GM23248 (cell line): ENCODE measurements around the gene MAN1A1. TPM values are rescaled to one million over a fixed set of nuclear protein-coding genes. Genes with fewer than 3 reads are reported as not detected.

Experiments used
- DNase-seq: peaks from one replicate; pipeline ENCODE4 v3.0.0-alpha.2; 2015
- H2AFZ ChIP-seq: fragments of 200-600 bp; sonication (generic); 2 replicates; pipeline ENCODE4 v1.6.1; 2016; ENCODE audit warnings: antibody characterized with exemption
- H3F3A ChIP-seq: fragments of 200-600 bp; sonication (generic); 2 replicates; pipeline ENCODE4 v1.6.1; 2016; ENCODE audit warnings: mild to moderate bottlenecking, antibody characterized with exemption, mixed run types; ENCODE audit not compliant: insufficient read depth
- H3K27ac ChIP-seq: fragments of 200-600 bp; sonication (generic); 2 replicates; pipeline ENCODE4 v1.5.1; 2016; ENCODE audit warnings: mild to moderate bottlenecking
- H3K27me3 ChIP-seq: fragments of 200-600 bp; sonication (generic); replicated peaks from 2 replicates; pipeline ENCODE4 v1.6.1; 2016; ENCODE audit warnings: mild to moderate bottlenecking; ENCODE audit not compliant: insufficient read depth
- H3K36me3 ChIP-seq: fragments of 200-600 bp; sonication (generic); 2 replicates; pipeline ENCODE4 v1.6.1; 2016; ENCODE audit warnings: low read depth, mild to moderate bottlenecking
- H3K4me1 ChIP-seq: fragments of 200-600 bp; sonication (generic); 2 replicates; pipeline ENCODE4 v1.6.1; 2016; ENCODE audit warnings: mild to moderate bottlenecking; ENCODE audit not compliant: insufficient read depth
- H3K4me2 ChIP-seq: fragments of 200-600 bp; sonication (generic); one replicate; pipeline ENCODE4 v1.6.1; 2016; ENCODE audit warnings: mild to moderate bottlenecking; ENCODE audit not compliant: unreplicated experiment
- H3K4me3 ChIP-seq: fragments of 200-600 bp; sonication (generic); 2 replicates; pipeline ENCODE4 v1.5.1; 2016; ENCODE audit warnings: mild to moderate bottlenecking
- H3K79me2 ChIP-seq: fragments of 200-600 bp; sonication (generic); 2 replicates; pipeline ENCODE4 v1.6.1; 2016; ENCODE audit warnings: mild to moderate bottlenecking; ENCODE audit not compliant: insufficient read depth
- H3K9ac ChIP-seq: fragments of 200-600 bp; sonication (generic); 2 replicates; pipeline ENCODE4 v1.6.1; 2016; ENCODE audit warnings: mild to moderate bottlenecking
- H3K9me2 ChIP-seq: fragments of 200-600 bp; sonication (generic); 2 replicates; pipeline ENCODE4 v1.6.1; 2016; ENCODE audit warnings: mixed run types, mild to moderate bottlenecking, moderate library complexity; ENCODE audit not compliant: insufficient read depth
- H3K9me3 ChIP-seq: fragments of 200-600 bp; sonication (generic); one replicate; pipeline ENCODE4 v1.6.1; 2017; ENCODE audit warnings: low read depth
- H4K20me1 ChIP-seq: fragments of 200-600 bp; sonication (generic); 2 replicates; pipeline ENCODE4 v1.6.0; 2016; ENCODE audit not compliant: insufficient read depth
- EZH2 ChIP-seq: fragments of 200-600 bp; sonication (generic); IDR thresholded peaks from 2 replicates; pipeline ENCODE4 v1.6.1; 2018; ENCODE audit warnings: antibody characterized with exemption, mild to moderate bottlenecking; ENCODE audit not compliant: insufficient read depth, poor library complexity, severe bottlenecking
- EZH2phosphoT487 ChIP-seq: fragments of 200-600 bp; sonication (generic); IDR thresholded peaks from 2 replicates; pipeline ENCODE4 v1.6.1; 2018; ENCODE audit warnings: antibody characterized with exemption, moderate library complexity, mild to moderate bottlenecking, low read depth; ENCODE audit not compliant: insufficient read depth
- WGBS, 2 experiments: methylation state at CpG; one replicate each; pipeline ENCODE4 v1.1.6; 2015 to 2017; ENCODE audit warnings: low lambda C conversion rate in 2 of 2, low coverage in 1 of 2; ENCODE audit errors: missing lambda C conversion rate in 2 of 2; 5-methylcytosine and 5-hydroxymethylcytosine counted together
- in situ Hi-C: fragments of 300-500 bp; cut with MboI; formaldehyde crosslinking; loops from 2 replicates; pipeline ENCODE4 v1.15.0; 2020
- polyA plus RNA-seq: library from polyadenylated mRNA; unstranded; fragments of >200 nt; fragmentation: Nextera tagmentation; extraction: Ambion mirVana; gene quantifications from 2 replicates; pipeline ENCODE4 v1.2.1, GENCODE V29; 2016
- total RNA-seq: library from RNA; depleted of rRNA; stranded (reverse); fragments of >200 nt; shearing (Covaris generic); gene quantifications from 2 replicates; pipeline ENCODE4 v1.2.3, GENCODE V29; 2014

MAN1A1 gene
- total and polyA plus RNA-seq, 2 experiments from 2014 or later, result 9.8 to 33.4 TPM

DNA sequence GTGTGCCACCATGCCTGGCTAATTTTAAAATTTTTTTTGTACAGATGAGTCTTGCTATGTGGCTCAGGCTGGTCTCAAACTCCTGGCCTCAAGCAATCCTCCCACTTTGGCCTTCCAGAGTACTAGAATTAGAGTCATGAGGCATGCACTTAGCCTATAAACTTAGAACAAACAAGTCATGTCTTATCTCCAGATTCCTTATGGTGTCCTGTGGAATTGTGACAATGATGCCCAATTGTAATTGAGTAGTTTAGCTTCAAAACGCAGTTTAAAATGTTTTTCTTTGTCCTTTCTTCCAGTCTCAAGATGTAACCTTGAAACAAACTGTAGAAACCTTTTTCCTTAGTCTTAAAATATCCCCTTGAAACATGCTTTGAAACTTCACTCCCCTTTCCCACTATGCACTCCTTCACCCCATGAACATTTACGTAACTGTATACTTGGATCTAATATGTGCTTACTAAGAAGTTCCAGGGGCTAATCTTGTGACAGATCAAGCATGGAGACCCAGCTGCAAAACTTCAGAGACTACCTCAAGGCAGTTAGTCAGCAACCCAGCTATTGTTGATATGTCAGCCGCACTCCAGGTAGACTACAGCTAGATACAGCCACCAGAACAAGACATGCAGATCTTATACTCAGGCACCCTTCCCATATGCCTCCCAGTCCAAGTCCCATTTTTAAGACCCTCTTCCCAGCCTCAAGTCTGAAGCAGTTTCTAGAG, 46.2 kb downstream of the MAN1A1 start:
- in situ Hi-C loops, result no loop called here
- Histone ChIP-seq H3F3A (peaks cover 10% of the 10 kb centered on the region; the same call in 1 of the 2 replicates), H2AFZ (no peak overlapping the region), H4K20me1 (no peaks in the 10 kb centered on the region), H3K9me3 (no peaks in the 10 kb centered on the region), H3K4me2 (no peak overlapping the region), H3K9ac (no peak overlapping the region), H3K9me2 (no peaks in the 10 kb centered on the region), H3K79me2 (no peaks in the 10 kb centered on the region), H3K4me1 (peaks cover 11% of the 10 kb centered on the region), H3K4me3 (no peak overlapping the region), H3K36me3 (no peaks in the 10 kb centered on the region), H3K27me3 (no peaks in the 10 kb centered on the region), H3K27ac (no peak overlapping the region)
- WGBS, 2 experiments, result 98% methylated on average over 3 of the region's 3 CpGs
- no peak for DNase-seq
- no peak for TF ChIP-seq EZH2phosphoT487
- no peak for TF ChIP-seq EZH2

DNA sequence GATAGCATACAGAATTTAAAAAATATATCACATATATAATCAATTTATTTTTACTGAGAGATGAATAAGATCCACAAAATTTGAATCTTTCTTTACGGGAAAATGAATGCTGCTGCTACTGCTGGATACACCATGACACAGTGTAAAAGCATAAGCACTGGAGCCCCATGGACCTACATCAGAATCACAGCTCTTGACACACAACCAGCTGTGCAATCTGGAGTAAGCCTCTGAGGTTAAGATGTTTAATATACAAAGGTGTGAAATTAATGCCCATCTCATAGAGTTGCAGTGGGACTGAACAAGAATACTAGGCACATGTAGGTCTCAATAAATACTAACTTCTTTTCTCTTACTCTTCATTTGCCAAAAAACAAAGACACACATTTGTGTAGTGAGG, 48.1 kb downstream of the MAN1A1 start:
- no peaks in the 10 kb centered on the region for H3K27me3 ChIP-seq
- H2AFZ ChIP-seq, result no peak overlapping the region
- H3K4me1 ChIP-seq, result no peaks in the 10 kb centered on the region
- no peaks in the 10 kb centered on the region for H3K79me2 ChIP-seq
- H3K4me3 ChIP-seq, result no peak overlapping the region
- 94 to 97% methylated on average over 1 of the region's 1 CpG for WGBS, 2 experiments
- H3K9ac ChIP-seq, result no peak overlapping the region
- H4K20me1 ChIP-seq, result no peaks in the 10 kb centered on the region
- no peak for DNase-seq
- no peaks in the 10 kb centered on the region for H3K9me2 ChIP-seq
- in situ Hi-C loops, result no loop called here
- no peaks in the 10 kb centered on the region for H3K36me3 ChIP-seq
- H3F3A ChIP-seq, result no peaks in the 10 kb centered on the region
- no peak for TF ChIP-seq EZH2phosphoT487
- no peak for TF ChIP-seq EZH2
- H3K27ac ChIP-seq, result no peak overlapping the region
- H3K9me3 ChIP-seq, result no peaks in the 10 kb centered on the region
- H3K4me2 ChIP-seq, result no peak overlapping the region

DNA sequence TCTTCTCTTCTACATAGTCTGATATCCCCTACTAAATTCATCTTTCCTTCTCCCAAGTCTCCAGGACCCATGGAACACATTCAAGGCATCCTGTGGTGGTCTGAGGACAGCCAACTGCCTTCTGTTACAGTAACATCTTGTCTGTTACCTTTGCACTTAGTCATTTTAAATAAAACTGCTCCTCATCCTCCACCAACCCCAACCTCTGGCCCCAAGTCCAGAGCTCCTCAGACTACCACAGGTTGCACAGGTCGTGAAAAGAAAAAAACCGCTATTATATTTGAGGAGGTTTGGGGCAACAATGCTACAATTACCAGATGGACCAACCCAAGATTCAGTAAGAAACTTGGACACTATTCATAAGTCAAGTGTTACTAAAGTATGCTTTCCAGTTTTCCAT, 49.9 kb downstream of the MAN1A1 start:
- no peaks in the 10 kb centered on the region for H3K9me3 ChIP-seq
- no peak overlapping the region for H3K4me2 ChIP-seq
- H2AFZ ChIP-seq, result no peak overlapping the region
- DNase-seq, result no peak
- H3K4me1 ChIP-seq, result no peaks in the 10 kb centered on the region
- no peak overlapping the region for H3K9ac ChIP-seq
- no peaks in the 10 kb centered on the region for H3K79me2 ChIP-seq
- no peak overlapping the region for H3K27ac ChIP-seq
- H3K4me3 ChIP-seq, result no peak overlapping the region
- no peaks in the 10 kb centered on the region for H3K36me3 ChIP-seq
- H4K20me1 ChIP-seq, result no peaks in the 10 kb centered on the region
- no peaks in the 10 kb centered on the region for H3K27me3 ChIP-seq
- no peaks in the 10 kb centered on the region for H3F3A ChIP-seq
- TF ChIP-seq EZH2phosphoT487, result no peak
- in situ Hi-C loops, result no loop called here
- 96 to 98% methylated on average over 2 of the region's 2 CpGs for WGBS, 2 experiments
- no peaks in the 10 kb centered on the region; the same call in 1 of the 2 replicates for H3K9me2 ChIP-seq

DNA sequence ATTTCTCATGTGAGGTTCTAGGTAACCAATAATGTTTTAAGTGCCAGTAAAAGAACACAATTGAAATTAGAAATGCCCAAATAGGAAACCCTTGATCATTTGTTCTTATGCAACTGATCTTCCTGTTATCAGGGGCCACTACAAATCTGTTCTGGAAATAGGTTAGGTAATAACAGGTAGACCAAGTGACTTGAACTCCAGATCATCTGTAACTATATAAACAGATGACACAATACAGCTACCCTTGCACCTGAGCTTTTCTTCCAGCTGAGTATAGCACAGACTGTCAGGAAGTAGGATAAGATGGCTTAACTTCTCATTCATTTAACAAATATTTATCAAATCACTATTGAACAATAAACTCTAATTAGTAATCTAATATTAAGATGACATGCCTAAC, 52.5 kb downstream of the MAN1A1 start:
- DNase-seq, result no peak
- Histone ChIP-seq H4K20me1 (no peaks in the 10 kb centered on the region), H3K27me3 (no peaks in the 10 kb centered on the region), H2AFZ (no peak overlapping the region), H3K4me1 (no peaks in the 10 kb centered on the region), H3F3A (no peaks in the 10 kb centered on the region), H3K27ac (no peak overlapping the region), H3K79me2 (no peaks in the 10 kb centered on the region), H3K9me3 (no peaks in the 10 kb centered on the region), H3K9me2 (no peaks in the 10 kb centered on the region; the same call in 1 of the 2 replicates), H3K4me3 (no peak overlapping the region), H3K9ac (no peak overlapping the region), H3K4me2 (no peak overlapping the region), H3K36me3 (no peaks in the 10 kb centered on the region)
- in situ Hi-C loops, result no loop called here
- TF ChIP-seq EZH2phosphoT487 (no peak), EZH2 (no peak)
